ENCODE data around the gene MUC2.

The MUC2 gene

DNA sequence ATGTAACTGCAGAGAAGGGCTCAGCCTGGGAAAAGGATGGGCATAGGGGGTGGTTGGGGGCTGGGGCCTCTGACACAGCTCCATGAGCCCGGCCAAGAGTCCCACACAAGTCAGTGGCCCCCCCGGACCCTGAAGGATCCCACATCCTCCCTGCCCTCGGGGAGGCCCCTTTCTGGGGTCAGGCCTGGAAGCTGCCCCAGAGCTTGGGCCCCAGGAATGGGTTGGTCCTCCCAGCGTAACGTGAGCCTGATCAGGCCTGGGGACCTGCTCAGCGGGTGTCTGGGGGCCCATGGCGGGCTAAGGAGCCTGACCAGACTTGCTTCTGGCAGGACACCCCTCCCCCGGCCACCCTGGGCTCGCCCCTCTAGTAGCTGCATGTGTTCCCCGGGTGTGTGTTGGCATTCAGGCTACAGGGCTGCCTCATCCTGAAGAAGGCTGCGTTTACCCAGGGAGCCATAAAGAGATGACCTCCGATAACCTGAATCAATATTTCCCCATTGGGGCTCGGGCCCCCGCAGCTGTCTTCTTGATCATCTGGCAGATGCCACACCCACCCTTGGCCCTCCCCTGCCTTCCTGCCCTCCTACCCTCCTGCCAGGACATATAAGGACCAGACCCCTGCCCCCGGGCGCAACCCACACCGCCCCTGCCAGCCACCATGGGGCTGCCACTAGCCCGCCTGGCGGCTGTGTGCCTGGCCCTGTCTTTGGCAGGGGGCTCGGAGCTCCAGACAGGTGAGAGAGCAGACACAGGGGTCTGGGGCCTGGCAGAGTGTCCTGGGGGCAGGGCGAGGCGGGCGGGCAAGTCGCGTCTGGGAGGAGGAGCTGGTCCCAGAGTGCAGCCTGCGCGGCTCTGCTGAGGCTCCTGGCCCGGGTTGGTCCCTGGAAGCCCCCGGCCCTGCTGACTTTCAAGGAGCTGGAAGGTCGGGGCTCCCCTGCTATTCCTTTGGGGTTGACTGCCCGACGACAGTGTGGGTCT, at the start of gene MUC2:
Gene MUC2 (plus strand): TSS at position 631 of the 978 bp plus-strand sequence.
- no peak for DNase-seq (ENCODE audit: extremely low read depth, low read depth)
- TF ChIP-seq, protein P1, sequence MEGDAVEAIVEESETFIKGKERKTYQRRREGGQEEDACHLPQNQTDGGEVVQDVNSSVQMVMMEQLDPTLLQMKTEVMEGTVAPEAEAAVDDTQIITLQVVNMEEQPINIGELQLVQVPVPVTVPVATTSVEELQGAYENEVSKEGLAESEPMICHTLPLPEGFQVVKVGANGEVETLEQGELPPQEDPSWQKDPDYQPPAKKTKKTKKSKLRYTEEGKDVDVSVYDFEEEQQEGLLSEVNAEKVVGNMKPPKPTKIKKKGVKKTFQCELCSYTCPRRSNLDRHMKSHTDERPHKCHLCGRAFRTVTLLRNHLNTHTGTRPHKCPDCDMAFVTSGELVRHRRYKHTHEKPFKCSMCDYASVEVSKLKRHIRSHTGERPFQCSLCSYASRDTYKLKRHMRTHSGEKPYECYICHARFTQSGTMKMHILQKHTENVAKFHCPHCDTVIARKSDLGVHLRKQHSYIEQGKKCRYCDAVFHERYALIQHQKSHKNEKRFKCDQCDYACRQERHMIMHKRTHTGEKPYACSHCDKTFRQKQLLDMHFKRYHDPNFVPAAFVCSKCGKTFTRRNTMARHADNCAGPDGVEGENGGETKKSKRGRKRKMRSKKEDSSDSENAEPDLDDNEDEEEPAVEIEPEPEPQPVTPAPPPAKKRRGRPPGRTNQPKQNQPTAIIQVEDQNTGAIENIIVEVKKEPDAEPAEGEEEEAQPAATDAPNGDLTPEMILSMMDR (IDR thresholded peaks at IDR 0.05; ENCODE audit: low read depth, low read length): no peak

DNA sequence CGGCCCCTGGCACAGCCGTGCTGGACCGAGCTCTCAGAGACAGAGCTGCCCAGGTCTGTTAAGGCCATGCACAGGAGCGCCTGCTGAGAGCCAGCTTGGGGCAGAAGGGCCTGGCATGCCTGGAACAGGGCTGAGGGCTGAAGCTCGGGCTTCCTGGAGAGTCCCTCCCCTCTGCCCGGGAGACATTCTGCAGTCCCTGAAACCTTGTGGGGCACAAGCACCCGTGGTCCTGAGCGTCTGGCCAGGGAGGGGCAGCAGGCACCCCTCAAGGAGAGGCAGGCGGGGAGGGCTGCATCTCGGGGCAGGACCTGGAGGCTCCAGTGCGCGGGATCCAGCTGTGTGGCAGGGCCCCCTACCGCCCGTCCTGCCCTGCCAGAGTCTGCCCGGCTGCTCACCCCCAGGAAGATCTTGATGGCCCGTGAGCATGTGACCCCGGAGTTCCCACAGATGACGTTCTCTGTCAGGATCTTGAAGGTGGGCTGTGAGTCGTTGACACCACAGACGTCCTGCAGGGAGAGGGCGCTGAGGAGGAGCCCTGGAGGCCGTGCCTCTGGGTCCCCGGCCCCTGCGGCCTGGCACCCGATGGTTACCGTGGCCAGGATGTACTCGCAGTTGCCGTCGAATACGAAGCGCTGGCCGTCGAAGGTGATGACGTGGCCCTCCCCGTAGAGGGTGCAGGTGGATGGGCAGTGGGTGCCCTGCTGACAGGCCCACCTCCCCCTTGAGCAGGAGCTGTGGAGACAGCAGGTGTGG, 49.1 kb upstream of the MUC2 start:
- TF ChIP-seq, protein P1 (IDR thresholded peaks at IDR 0.05; ENCODE audit: low read depth, low read length): no peak
- no peak for DNase-seq (ENCODE audit: extremely low read depth, low read depth)

DNA sequence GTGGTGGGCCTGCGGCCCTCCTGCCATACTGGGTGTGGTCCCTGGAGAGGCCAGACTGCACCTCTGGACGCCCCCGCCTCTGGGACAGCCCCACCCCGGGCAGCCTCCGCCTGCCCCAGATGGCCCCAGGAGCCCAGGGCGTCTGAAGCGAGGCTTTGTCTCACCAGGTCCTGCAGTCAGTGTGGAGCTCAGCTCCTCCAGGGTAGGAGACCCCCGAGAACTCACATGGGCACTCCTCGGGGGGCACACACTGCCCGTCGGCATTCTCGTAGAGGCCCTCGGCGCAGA, 48.6 kb upstream of the MUC2 start:
- TF ChIP-seq, protein P1 (IDR thresholded peaks at IDR 0.05; ENCODE audit: low read depth, low read length): no peak

DNA sequence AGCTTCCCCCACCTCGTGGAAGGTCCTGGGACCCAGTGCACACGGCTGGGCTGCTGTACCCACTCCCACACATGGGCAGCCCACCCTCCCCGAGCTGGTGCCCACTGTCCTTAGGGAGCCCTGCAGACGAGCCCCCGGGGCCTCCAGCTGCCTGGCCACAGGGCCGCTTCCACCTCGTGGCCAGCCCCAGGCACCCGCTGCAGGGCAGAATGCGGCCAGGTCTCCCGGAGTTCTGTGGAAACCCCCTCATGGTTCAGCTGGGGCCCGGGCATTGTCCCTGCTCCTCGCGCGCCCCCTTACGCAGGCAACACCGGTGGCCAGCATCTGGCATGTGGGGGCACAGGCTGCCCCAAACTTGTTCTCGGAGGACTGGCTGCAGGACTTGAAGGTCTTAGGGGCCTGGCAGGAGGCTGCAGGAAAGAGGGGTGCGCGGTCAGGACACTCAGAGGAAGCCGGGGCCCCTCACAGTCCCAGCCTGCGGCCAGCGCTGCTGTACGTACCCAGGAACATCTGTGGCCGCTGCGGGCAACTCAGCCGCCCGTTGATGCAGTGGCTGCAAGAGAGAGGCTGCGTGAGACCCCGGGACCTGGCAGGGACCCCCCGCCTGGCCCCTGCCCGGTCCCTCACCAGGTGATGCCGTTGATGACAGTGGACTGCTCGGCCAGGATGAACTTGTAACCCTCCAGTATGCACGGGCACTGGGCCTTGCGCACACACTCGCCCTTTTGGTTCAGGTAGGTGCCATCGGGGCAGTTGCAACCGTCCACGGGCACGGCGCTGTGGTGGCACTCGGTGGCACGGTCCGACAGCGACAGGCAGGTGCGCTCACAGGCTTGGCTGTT, 47.8 kb upstream of the MUC2 start:
- TF ChIP-seq, protein P1 (IDR thresholded peaks at IDR 0.05; ENCODE audit: low read depth, low read length): no peak
- no peak for DNase-seq (ENCODE audit: extremely low read depth, low read depth)

More for the DNA sequence above, 48.6 kb upstream of the MUC2 start:
- DNase-seq (ENCODE audit: extremely low read depth, low read depth): no peak

DNA sequence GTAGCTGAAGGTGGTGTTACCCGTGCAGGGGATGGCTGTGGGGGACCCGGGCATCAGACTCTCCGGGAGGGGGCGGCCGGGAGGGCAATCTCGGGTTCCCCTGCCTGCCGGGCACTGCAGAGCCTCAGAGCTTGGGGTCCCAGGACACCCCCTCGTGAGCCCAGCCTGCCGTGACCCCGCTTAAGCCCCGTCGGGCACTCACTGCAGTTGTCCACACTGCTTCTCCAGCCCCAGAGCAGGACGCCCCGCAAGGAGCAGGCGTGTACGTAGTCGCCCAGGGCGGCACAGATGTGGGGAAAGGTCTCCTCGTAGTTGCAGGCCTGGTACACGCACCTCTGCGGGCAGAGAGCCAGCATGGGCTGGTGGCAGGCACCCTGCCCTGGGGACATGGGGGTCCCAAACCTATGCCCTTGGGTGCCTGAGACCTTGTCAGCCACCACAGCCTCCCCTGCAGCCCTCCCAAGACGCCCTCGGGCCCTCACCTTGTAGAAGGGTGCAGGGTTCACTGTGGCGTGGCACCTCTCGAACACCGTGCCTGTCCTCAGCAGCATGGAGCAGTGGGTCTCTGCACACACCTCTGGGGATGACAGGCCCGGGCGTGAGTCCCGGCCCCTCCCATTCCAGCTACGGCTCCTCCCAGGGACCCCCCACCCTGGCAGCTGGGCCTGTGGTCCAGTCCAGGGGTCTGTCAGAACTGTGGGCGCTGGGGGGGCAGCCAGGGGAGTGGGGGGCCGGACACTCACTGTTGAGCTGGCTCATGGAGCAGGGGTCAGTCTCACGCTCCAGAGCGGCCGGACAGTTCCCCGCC, 47.0 kb upstream of the MUC2 start:
- DNase-seq (ENCODE audit: extremely low read depth, low read depth): no peak
- TF ChIP-seq, protein P1 (IDR thresholded peaks at IDR 0.05; ENCODE audit: low read depth, low read length): no peak

DNA sequence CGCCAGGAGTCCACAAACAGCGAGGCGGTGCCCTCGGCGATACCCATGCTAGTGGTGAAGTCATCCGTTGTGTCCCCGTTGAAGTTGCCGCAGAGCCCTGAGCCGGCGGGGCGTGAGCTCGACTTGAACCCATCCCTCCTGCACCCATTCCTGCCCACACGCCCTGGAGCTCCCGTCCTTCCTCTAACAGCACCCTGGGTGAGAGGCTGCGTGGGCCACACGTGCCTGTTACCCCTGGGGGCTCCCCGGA, 46.5 kb upstream of the MUC2 start:
- no peak for DNase-seq (ENCODE audit: extremely low read depth, low read depth)
- TF ChIP-seq, protein P1 (IDR thresholded peaks at IDR 0.05; ENCODE audit: low read depth, low read length): no peak

Data from AG09319 (cell line).